Breast epithelium (tissue), 4 donors: ENCODE measurements around the gene CCSER1. TPM values are rescaled to one million over a fixed set of nuclear protein-coding genes. Genes with fewer than 3 reads are reported as not detected.
A peak's percentile ranks its signal among the peaks of the same experiment; 100 is the strongest.

ENCODE experiments used
- DNase-seq, 2 donors: peaks; one replicate each; pipeline ENCODE4 v3.0.0-alpha.2; 2019; ENCODE audit warnings: low spot score in 2 of 2
- H3K27ac ChIP-seq, 2 donors: fragments of 200-600 bp; sonication (generic) in 1 of 2; one replicate each; pipeline ENCODE4 v1.5.1; 2016 to 2019; ENCODE audit warnings: mild to moderate bottlenecking in 1 of 2
- H3K27me3 ChIP-seq, 2 donors: fragments of 200-600 bp; sonication (generic) in 1 of 2; one replicate each; pipeline versions ENCODE4 v1.5.1 to v1.6.0; 2017 to 2019; ENCODE audit warnings: control low read depth in 1 of 2, mild to moderate bottlenecking in 1 of 2
- H3K36me3 ChIP-seq: fragments of 200-600 bp; one replicate; pipeline ENCODE4 v1.5.1; 2019
- H3K4me1 ChIP-seq, 2 donors: fragments of 200-600 bp; sonication (generic); one replicate each; pipeline ENCODE4 v1.5.1; 2016 to 2019; ENCODE audit warnings: control low read depth in 1 of 2
- H3K4me3 ChIP-seq, 3 donors: fragments of 200-600 bp; sonication (generic); 1 replicate in 2 of 3; 2 replicates in 1 of 3; pipeline ENCODE4 v1.5.1; 2016 to 2019; ENCODE audit warnings: mild to moderate bottlenecking in 3 of 3, moderate library complexity in 2 of 3
- H3K9me3 ChIP-seq, 2 donors: fragments of 200-600 bp; sonication (generic) in 1 of 2; one replicate each; pipeline ENCODE4 v1.5.1; 2016 to 2019; ENCODE audit warnings: control low read depth in 1 of 2
- CTCF ChIP-seq, 3 donors: fragments of 450-650 bp; IDR thresholded peaks; one replicate each; pipeline ENCODE4 v1.5.1; 2016 to 2017; ENCODE audit warnings: antibody characterized with exemption in 3 of 3, mild to moderate bottlenecking in 3 of 3, moderate library complexity in 3 of 3
- POLR2A ChIP-seq: fragments of 450-650 bp; IDR thresholded peaks from one replicate; pipeline ENCODE4 v1.6.1; 2016; ENCODE audit warnings: antibody characterized with exemption, mild to moderate bottlenecking, moderate library complexity
- POLR2AphosphoS5 ChIP-seq, 3 donors: sonication (generic); formaldehyde crosslinking; IDR thresholded peaks; one replicate each; pipeline ENCODE4 v1.6.1; 2017; ENCODE audit warnings: antibody characterized with exemption in 3 of 3
- intact Hi-C: fragments of 100-400 bp; cut with DNase I; formaldehyde crosslinking; loops from one replicate; pipeline ENCODE4 v1.15.1; 2023; ENCODE audit warnings: low total_unique reads
- total RNA-seq, 3 donors: library from RNA; depleted of rRNA; stranded (reverse); fragments of >200 nt; gene quantifications; one replicate each; pipeline ENCODE4 v1.1.0, GENCODE V29; 2016

Gene CCSER1
- total RNA-seq, 3 donors from 2014 or later: 6.4 to 73.3 (median 55.7) TPM

- no peaks in the 10 kb centered on the region for H3K36me3 ChIP-seq
- H3K27ac ChIP-seq: no peak overlapping the region
- DNase-seq: no peak
- no peaks in the 10 kb centered on the region for H3K4me1 ChIP-seq
- H3K4me3 ChIP-seq: no peak overlapping the region
- no peaks in the 10 kb centered on the region for H3K9me3 ChIP-seq
- H3K27me3 ChIP-seq: no peaks in the 10 kb centered on the region
- intact Hi-C loops: no loop called here
- no peak for TF ChIP-seq POLR2A
- no peak for TF ChIP-seq POLR2AphosphoS5 (IDR thresholded peaks at IDR 0.05)
- TF ChIP-seq CTCF (IDR thresholded peaks at IDR 0.05): no peak
Observed at GRCh38 chr4:90237751-90238530, 110.7 kb downstream of the CCSER1 start.

GRCh38 chr4:90240333-90240732 is 113.1 kb downstream of the CCSER1 start:
- TF ChIP-seq POLR2A (no peak), POLR2AphosphoS5 (IDR thresholded peaks at IDR 0.05) (no peak), CTCF (IDR thresholded peaks at IDR 0.05) (no peak)
- no peaks in the 10 kb centered on the region for H3K9me3 ChIP-seq
- DNase-seq: no peak
- no peaks in the 10 kb centered on the region for H3K4me1 ChIP-seq
- intact Hi-C loops: no loop called here
- no peaks in the 10 kb centered on the region for H3K36me3 ChIP-seq
- H3K4me3 ChIP-seq: no peak overlapping the region
- no peak overlapping the region for H3K27ac ChIP-seq
- H3K27me3 ChIP-seq: no peaks in the 10 kb centered on the region

- DNase-seq: no peak
- H3K27ac ChIP-seq: no peak overlapping the region
- no peaks in the 10 kb centered on the region for H3K9me3 ChIP-seq
- TF ChIP-seq CTCF (IDR thresholded peaks at IDR 0.05) (no peak), POLR2A (no peak), POLR2AphosphoS5 (IDR thresholded peaks at IDR 0.05) (no peak)
- no peak overlapping the region for H3K4me3 ChIP-seq
- intact Hi-C loops: no loop called here
- H3K36me3 ChIP-seq: no peaks in the 10 kb centered on the region
- H3K4me1 ChIP-seq: no peaks in the 10 kb centered on the region
- H3K27me3 ChIP-seq: no peaks in the 10 kb centered on the region
Observed at GRCh38 chr4:90241008-90241407, 113.8 kb downstream of the CCSER1 start.

- Histone ChIP-seq H3K36me3 (no peaks in the 10 kb centered on the region), H3K4me3 (no peak overlapping the region), H3K27me3 (no peaks in the 10 kb centered on the region), H3K4me1 (no peaks in the 10 kb centered on the region), H3K9me3 (no peaks in the 10 kb centered on the region), H3K27ac (peak overlapping the region in 1 of 2 donors; percentile 48)
- intact Hi-C loops: no loop called here
- TF ChIP-seq POLR2A: no peak
- TF ChIP-seq POLR2AphosphoS5 (IDR thresholded peaks at IDR 0.05): no peak
- TF ChIP-seq CTCF (IDR thresholded peaks at IDR 0.05): no peak
- DNase-seq: no peak
Observed at GRCh38 chr4:90245837-90246236, 118.6 kb downstream of the CCSER1 start.

- TF ChIP-seq POLR2A: no peak
- TF ChIP-seq CTCF (IDR thresholded peaks at IDR 0.05): no peak
- no peak for TF ChIP-seq POLR2AphosphoS5 (IDR thresholded peaks at IDR 0.05)
- Histone ChIP-seq H3K27me3 (no peaks in the 10 kb centered on the region), H3K36me3 (no peaks in the 10 kb centered on the region), H3K4me3 (no peak overlapping the region), H3K27ac (peak overlapping the region in 1 of 2 donors; percentile 48), H3K4me1 (no peaks in the 10 kb centered on the region), H3K9me3 (no peaks in the 10 kb centered on the region)
- DNase-seq: peak in 1 of 2 donors; percentile 22
- intact Hi-C loops: no loop called here
Observed at GRCh38 chr4:90246816-90247215, 119.6 kb downstream of the CCSER1 start.
